ENCODE data around the gene GPR87. TPM values are rescaled to one million over a fixed set of nuclear protein-coding genes. Genes with fewer than 3 reads are reported as not detected.

The GPR87 gene
- total RNA-seq, 1 experiment from 2014 or later: not detected

DNA sequence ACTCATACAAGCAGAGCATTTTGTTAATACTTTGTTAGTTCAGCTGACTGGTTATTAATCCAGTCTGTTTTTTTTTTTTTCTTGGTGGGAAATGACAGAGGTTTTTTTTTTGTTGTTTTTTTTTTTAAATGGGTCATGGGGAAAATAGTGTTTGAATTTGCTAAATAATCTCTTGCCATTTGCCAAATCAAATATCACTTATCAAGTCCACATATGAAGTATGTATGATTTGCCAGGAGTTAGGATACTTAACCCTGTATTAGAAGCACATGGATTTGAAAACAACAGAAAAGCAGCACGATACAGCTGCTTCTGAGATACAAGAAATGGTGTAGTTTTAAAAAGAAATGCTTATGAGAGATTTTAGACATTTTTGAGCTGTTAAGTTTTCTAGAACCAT, 59.9 kb downstream of the GPR87 start:
- no peak overlapping the region for H3K4me3 ChIP-seq (ENCODE audit: low read depth, low read length, poor library complexity, severe bottlenecking)
- H3K9me3 ChIP-seq (ENCODE audit: low read depth, low read length, poor library complexity, severe bottlenecking): no peaks in the 10 kb centered on the region
- BruUV-seq (replicated peaks): no TSS peak
- no peaks in the 10 kb centered on the region for H3K27me3 ChIP-seq (replicated peaks; ENCODE audit: insufficient read depth, low read depth, low read length, poor library complexity)
- no peak for DNase-seq (ENCODE audit: low spot score)
- H3K36me3 ChIP-seq (ENCODE audit: insufficient read depth, low read length, poor library complexity, severe bottlenecking): no peaks in the 10 kb centered on the region
- CTCF ChIA-PET: no interaction called here
- no peaks in the 10 kb centered on the region for H3K4me1 ChIP-seq (ENCODE audit: insufficient read depth, low read length, poor library complexity, severe bottlenecking)
- no peak overlapping the region for H3K27ac ChIP-seq (ENCODE audit: low read depth, low read length, poor library complexity, severe bottlenecking)
- TF ChIP-seq, protein P1, sequence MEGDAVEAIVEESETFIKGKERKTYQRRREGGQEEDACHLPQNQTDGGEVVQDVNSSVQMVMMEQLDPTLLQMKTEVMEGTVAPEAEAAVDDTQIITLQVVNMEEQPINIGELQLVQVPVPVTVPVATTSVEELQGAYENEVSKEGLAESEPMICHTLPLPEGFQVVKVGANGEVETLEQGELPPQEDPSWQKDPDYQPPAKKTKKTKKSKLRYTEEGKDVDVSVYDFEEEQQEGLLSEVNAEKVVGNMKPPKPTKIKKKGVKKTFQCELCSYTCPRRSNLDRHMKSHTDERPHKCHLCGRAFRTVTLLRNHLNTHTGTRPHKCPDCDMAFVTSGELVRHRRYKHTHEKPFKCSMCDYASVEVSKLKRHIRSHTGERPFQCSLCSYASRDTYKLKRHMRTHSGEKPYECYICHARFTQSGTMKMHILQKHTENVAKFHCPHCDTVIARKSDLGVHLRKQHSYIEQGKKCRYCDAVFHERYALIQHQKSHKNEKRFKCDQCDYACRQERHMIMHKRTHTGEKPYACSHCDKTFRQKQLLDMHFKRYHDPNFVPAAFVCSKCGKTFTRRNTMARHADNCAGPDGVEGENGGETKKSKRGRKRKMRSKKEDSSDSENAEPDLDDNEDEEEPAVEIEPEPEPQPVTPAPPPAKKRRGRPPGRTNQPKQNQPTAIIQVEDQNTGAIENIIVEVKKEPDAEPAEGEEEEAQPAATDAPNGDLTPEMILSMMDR (conservative IDR thresholded peaks at IDR 0.05; ENCODE audit: low read depth, low read length): no peak
- no peak for TF ChIP-seq EZH2 (IDR thresholded peaks at IDR 0.05; ENCODE audit: borderline replicate concordance, low read depth, low read length, poor library complexity, severe bottlenecking)
- POLR2A ChIA-PET (ENCODE audit: low non-redundant PET): no interaction called here
- intact Hi-C loops (cut with micrococcal nuclease; ENCODE audit: unreplicated experiment): no loop called here

DNA sequence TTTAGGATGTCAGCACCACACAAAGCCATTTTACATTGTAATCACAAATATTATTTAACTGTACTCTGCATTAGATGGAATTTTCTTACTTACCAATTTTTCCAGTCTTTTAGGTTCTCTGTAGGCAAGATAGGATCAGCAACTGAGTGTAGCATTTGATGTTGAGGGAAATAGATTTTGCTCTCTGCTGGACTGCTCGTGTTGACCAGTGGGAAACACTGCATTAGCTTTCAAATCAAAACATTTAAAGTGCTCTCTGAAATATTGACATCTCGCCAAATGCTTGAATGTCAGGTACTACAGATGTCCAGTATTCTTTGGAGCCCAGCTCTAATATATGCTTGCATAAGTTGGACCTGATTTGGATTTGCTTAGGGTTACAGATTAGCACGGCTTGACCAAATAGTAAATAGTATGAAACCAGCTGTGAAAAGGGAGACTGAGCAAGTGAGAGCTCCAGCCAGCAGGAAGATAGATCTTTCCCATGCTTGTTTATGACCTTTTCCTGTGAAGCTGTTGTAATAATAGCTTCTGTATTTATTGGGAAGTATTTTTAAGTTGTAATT, 67.8 kb downstream of the GPR87 start:
- no peak overlapping the region for H3K4me3 ChIP-seq (ENCODE audit: low read depth, low read length, poor library complexity, severe bottlenecking)
- TF ChIP-seq, protein P1 (conservative IDR thresholded peaks at IDR 0.05; ENCODE audit: low read depth, low read length): no peak
- TF ChIP-seq EZH2 (IDR thresholded peaks at IDR 0.05; ENCODE audit: borderline replicate concordance, low read depth, low read length, poor library complexity, severe bottlenecking): no peak
- H3K4me1 ChIP-seq (ENCODE audit: insufficient read depth, low read length, poor library complexity, severe bottlenecking): no peaks in the 10 kb centered on the region
- CTCF ChIA-PET: no interaction called here
- no peaks in the 10 kb centered on the region for H3K27me3 ChIP-seq (replicated peaks; ENCODE audit: insufficient read depth, low read depth, low read length, poor library complexity)
- no peak for DNase-seq (ENCODE audit: low spot score)
- H3K36me3 ChIP-seq (ENCODE audit: insufficient read depth, low read length, poor library complexity, severe bottlenecking): no peaks in the 10 kb centered on the region
- no peaks in the 10 kb centered on the region for H3K9me3 ChIP-seq (ENCODE audit: low read depth, low read length, poor library complexity, severe bottlenecking)
- H3K27ac ChIP-seq (ENCODE audit: low read depth, low read length, poor library complexity, severe bottlenecking): no peak overlapping the region
- POLR2A ChIA-PET (ENCODE audit: low non-redundant PET): interaction anchor here (0.6 kb wide), 1 partner anchor 29 kb away, joined by 5 read pairs; no protein-coding TSS in a partner anchor
- intact Hi-C loops (cut with micrococcal nuclease; ENCODE audit: unreplicated experiment): no loop called here
- no TSS peak for BruUV-seq (replicated peaks)

Other genes starting within 250 kb of the GPR87 start
- 0.71 and 1.1 TPM in 2 replicates for gene MED12L, start 231.2 kb downstream of the GPR87 start, total RNA-seq (2021)
- not detected in 2 replicates for gene GPR171, start 113.6 kb downstream of the GPR87 start, total RNA-seq (2021)
- gene P2RY14, start 38.3 kb downstream of the GPR87 start, total RNA-seq (2021): not detected in 2 replicates
- not detected in 2 replicates for gene P2RY13, start 12.7 kb upstream of the GPR87 start, total RNA-seq (2021)
- gene P2RY12, start 67.9 kb upstream of the GPR87 start, total RNA-seq (2021): not detected in 2 replicates
- gene IGSF10, start 144.2 kb upstream of the GPR87 start, total RNA-seq (2021): 10.5 and 13.6 TPM in 2 replicates